Activated CD4-positive, CD25-positive, alpha-beta regulatory T cell treated with anti-CD3 and anti-CD28 coated beads, Interleukin-2, amount 50 U/mL, for 24 hours (primary cell): ENCODE data around the gene CCNY.
A peak's percentile ranks its signal among the peaks of the same experiment; 100 is the strongest.
"Not testable (repeated sequence)": the region's sequence is repeated elsewhere in the genome, so short reads cannot be mapped to it uniquely, and the experiment has no call there.

ENCODE experiments used
- ATAC-seq, 2 donors: fragments of 150-1000 bp; cut with Tn5 transposase; one replicate each; pipeline ENCODE4 v1.10.0; 2021; ENCODE audit warnings: mild to moderate bottlenecking in 1 of 2, moderate library complexity in 1 of 2

The CCNY gene

DNA sequence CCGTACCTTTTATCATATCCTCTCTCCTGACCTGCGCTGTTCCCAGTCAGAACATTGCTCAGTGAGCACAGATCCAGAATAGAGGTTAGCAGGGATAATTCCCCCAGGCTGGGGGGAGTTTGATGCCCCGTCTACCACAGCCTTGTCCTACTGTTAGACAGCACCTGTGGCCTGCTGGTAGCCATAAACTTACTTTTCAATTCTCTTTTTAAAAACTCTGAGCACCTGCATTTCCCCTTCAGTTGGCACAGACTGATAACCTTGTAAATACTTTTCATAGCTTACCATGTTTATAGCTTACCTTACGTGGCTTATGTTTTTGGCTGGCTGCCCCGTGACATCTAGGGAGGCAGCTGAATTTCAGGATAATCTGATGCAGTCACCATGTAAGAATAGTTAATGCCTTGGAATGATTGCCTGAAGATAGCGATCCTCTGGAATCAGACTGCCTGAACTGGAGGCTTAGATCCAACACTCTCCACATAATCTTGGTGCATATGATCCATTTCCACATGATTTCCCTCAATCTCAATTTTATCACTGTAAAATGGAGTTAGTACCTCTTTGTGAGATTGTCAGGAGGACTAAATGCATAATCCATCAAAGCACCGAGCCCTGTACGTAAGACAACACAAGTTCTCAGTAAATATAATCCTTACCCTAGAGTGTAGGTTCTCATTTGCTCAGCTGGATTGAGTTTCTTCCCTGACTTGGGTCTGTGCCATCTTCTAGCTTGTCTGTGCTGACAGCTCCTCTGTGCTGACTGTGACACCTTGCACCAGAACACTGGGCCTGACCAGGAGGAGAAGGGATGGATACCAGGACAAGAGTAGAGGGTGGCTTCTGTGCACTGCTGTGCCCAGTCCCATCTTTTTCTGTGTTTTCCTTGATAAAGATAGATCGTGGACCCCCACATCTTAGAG, 157.1 kb downstream of the CCNY start:
- ATAC-seq, result no peak

DNA sequence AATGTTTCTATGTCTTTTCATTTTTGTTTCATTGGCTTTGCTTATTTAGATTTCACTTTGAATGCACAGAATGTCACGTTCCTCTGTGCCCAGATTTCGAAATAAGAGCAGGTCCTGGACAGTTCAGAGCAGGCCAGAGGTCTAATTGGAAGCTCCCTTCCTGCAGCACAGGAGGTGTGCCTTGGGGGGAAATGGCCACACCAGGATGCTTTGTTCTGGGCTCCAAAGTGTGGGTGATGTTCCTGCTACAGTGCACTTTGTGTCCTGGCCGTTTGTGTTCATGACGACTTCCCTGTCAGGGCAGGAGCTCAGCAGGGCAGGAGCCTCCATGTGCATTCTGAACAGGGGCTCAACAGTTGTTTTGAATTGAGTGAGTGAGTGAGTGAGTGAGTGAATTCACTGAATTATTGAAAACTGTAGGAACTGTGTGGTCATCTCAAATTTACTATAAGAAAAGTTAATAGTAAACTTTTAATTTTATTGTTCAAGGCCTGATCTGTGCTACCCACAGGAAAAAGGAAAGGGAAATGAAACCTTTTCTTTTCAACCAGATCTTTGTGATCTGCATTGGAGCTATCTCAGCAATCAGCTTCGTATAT, 159.3 kb downstream of the CCNY start:
- ATAC-seq, result no peak

DNA sequence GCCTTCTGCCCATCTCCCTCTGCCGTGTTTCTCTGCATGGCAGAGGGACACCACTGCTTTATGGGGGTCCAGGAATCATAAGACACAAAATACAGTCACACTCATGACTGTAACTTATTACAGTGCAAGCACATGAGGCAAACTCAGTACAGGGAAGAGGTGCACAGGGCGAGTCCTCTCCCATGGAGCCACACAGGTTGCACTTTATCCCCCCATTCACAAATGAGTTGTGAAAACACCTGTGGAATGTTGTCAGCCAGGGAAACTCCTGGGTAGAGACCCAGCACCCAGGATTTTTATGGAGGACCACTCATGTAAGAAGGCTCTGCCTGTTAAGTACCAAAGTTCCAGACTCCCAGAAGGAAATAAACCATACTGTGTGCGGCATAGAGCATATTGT, 161.6 kb downstream of the CCNY start:
- ATAC-seq, result no peak

DNA sequence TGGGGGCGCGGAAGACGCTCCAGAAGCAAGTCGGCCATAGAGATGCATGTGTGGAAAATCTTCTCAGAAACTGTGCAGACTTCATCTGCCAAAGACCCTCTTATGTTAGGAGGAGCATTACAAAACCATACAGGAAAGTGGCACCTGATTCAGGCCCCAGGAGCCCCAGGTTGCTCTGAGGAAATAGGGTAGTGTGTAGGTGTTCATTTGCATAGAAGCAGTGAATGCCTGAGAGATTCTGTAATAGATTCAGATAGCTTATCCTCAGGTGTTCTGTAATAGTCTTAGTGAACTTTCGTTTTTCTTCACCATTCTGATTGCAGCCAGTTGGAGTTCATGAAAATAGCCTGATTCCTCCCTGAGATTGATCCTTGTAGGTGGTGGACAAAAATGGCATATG, 162.4 kb downstream of the CCNY start:
- ATAC-seq, result no peak

DNA sequence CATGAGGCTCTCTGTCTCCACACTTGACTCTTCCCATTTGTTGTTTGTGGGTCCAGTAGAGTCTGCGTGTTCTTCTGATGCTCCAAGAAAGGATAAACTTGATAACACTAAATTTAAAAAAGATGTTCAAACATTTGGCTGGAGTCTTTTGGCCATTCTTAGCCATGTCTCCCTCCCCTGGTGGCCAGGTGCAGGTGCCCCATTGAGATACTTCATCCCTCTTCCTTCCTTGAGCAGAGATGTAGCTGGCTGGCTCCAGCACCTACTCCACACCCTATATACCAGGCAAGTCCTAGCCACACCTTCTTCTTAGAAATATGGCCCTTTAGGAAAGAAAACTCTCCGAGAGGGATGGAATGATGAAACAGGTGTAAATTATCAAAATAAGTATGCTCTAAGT, 165.6 kb downstream of the CCNY start:
- no peak for ATAC-seq

DNA sequence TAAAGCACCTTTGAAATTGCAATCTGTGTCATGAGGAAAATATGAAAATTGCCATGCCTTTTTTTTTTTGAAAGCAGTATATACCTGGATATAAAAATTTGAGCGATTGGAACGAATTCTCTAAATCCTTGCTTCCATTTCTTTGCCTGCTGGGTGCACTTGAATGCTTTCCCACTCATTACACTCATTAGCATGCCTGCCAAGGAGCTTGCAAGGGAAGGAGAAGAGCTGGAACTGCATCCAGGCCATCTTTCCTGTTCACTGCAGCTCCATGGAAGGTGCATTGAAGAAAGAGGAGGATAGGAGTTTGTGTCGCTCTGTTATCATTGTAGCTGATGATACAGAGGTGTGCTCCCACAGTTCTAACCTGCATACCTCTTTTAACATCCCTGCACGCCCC, 166.4 kb downstream of the CCNY start:
- ATAC-seq, result no peak

DNA sequence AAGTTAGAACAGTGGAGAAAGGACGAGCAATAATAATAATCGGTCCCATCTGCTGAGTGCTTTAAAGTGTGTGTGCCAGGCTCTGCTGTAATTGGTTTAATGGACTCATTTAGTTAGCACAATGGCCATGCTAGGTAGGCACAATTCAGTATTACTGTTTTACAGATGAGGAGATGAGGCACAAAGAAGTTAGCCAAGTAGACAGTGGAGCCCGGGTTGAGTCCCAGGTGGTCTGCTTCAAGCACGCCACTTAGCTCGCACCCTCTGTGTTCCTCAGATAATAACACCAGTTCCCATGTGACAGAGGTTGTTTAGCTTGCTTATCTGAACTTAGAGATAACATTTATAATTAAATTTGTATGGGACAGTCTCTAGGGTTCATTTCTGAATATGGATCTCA, 167.3 kb downstream of the CCNY start:
- no peak for ATAC-seq

DNA sequence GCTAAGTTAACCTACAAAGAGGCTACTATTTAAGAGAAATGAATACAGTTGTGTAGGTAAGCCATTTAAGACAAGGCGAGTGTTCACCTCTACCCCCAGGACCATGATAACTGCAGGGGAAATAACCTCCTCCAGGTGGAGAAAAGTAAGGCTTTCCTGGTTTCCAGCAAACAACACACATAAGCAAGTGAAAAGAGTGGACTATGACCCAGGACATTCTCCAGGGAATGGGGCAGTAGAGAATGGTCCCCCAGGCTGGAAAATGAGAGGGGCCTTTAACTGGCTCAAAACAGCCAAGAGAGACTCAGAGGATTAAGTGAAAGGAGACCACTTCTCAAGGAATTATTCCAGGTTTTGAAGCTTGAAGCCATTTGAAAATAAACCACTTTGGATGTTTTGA, 167.8 kb downstream of the CCNY start:
- ATAC-seq, result no peak

DNA sequence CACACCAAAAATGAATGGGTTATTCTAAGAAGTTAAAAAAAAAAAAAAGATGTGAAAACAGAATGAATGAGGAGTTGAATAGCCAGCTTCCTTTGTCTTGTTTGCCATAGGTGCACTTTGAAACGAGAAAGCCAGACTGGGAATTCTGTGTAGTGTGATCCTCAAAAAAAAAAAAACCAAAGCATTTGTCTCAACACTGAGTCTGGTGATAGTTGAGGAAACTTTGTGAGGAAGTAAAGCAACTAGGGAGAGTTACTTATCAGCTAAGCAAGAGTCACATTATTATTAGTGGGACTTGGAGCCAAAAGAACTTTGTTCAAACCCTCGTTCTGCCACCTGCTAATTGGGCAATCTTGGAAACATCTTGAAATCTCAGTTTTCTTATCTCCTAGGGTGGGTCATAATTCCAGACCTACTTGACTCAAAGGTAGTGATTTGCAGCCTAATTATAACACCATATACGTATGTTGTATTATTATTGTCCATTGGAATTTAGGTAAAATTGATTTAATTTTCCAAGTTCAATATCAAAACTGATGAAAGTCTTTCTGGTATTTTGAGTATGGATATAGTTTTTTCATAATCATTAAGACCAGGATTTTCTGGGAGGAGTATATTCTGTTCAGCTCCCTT, 169.0 kb downstream of the CCNY start:
- no peak for ATAC-seq

DNA sequence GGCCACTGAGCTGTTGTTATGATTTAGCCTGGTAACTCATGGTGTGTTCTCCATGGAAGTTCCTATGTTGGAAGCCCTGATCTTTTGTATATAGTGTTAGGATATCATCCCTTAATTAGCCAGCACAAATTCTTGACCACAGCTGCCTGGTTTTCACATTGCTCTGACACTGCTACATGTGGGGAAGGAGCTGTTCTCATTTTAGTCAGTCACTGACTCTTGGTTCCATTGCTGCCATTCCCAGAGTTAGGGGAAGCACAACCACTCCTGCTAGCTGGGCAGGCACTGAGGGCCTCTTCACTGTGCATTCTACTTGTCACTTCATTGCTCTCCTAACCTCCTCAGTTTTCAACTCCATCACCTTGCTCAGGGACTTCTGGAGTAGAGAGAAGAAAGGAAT, 170.4 kb downstream of the CCNY start:
- ATAC-seq, result no peak

DNA sequence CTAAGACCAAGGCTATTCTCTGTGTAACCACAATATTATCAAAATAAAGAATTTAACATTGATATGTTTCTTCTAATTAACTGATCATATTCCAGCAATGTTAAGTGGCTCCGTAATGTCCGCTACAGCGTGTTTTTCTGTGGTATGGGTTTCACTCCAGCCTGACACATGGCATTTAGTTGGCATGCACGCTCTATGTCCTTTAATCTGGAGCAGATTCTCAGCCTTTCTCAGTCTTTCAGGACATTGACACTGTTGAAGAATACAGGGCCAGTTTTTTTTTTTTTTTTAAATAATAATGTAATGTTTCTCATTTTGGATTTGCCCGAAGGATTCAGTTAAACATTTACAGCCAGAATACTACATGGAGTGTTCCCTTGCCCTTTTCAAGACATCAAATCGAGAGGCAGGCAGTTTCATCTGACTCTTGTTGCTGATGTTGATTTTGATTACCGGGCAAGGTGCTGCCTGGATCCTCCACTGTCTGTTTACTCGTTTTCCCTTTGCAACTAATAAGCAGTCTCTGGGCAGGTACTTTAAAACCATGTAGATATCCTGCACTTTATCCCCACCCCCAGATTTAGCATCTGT, 171.3 kb downstream of the CCNY start:
- no peak for ATAC-seq

DNA sequence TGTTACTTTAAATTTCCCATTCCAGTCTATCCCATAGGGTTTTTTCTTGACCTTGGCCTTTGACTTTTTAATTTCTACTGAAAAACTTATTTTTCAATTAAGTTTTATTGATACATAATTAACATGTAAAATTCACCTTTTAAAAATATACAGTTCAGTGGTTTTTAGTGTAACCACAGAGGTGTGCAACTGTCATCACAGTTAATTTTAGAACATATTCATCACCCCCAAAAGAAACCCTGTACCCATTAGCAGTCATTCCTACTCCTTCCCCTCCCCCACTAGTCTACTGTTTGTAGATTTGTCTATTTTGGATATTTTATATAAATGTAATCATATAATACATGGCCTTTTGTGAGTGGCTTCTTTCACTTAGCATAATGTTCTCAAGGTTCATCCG, 172.3 kb downstream of the CCNY start:
- ATAC-seq, result no peak

DNA sequence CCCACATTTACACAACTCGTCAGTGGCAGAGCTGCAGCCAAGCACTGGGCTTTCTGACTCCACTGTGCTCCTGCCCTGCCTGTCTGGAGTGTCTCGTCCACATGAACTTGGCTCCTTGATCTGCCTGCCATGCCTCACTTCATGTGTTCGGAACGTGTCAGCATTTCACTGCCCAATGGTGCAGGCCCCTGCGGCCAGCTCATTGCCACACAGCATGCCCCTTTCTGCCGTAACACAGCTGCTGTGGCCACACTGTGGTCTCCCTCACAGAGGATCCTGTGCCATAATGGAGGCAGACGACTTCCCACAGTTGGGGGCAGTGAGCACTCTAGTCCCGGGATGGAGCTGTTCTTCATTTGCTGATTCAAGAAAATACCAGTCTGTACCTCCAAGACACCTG, 174.6 kb downstream of the CCNY start:
- ATAC-seq, result no peak

DNA sequence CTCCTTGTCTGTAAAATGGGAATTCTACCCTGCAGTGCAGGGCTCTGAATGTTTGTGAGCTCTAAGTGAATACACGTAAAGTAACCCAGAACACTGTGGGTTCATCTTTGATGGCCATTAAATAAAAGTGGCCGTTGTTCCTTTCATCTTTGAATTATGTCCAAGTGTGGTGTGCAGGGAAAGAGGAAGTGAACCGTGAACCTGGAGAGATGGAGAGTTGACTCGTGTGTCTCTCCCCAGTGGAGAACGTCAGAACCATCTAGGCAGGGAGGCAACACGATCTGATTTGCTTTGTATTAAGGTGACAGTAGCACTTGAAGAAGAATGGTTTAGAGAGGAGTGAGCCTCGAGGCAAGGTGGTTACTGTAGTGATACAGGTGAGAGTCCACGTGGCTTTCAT, 175.3 kb downstream of the CCNY start:
- ATAC-seq, result no peak

DNA sequence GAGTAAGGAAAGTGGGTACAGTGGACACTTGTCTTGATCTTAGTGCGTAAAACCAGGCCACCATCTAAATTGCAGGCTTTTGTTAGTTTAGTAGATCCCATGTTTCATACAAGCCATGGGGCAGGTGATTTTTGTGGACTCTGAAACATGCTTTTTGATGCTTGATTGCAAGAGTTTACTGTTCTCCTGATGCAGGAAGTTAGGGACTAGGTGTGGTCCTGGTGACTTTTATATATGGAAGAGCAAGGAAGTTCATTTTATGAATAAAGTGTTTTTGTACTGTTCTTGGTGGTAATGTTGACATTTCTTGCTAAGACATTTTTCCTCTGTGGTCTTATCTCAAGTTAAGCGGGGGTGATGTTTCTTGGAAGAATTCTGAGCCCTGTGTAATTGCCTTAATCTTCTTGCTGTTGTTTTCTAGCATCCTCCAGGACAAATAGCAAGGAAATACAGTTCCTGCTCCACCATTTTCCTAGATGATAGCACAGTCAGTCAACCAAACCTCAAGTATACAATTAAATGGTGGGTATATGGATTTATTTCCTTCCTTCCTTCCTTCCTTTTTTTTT, 179.9 kb downstream of the CCNY start:
- no peak for ATAC-seq

DNA sequence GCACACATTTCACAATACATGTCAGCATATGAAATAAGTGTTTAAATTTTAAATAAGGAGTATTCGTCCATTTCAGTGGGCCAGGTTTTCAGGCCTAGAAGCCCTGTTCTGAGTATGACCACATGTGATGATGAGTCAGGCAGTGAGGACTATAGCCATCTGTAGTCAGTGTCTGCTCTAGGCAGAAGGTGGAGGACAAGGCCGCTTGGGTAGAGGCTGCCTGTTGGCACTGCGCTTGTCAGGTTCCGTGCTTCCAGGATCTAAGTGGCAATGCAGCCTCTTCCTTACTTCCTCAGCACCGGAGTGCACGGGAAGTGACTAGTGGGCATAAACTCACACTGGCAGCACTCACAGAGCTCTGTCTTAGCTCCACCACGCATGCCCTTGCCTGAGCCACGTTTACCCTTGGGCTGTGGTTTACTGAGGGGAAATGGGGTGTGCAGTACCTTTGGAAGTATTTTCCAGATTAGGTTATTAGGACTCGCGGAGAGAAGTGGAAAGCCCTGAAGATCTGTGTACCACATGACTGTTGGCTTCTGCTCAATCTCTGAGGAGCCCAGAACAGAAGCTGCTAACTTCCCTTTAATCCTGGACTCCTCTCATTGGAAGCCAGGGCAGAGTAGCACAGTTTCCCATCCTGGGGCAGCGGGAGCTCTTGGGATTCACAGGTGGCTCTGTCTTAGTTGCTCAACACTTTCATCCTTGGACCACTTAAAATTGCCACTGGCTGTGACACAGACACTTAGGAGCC, 181.3 kb downstream of the CCNY start:
- ATAC-seq, result peak in 1 of 2 donors; percentile 30

DNA sequence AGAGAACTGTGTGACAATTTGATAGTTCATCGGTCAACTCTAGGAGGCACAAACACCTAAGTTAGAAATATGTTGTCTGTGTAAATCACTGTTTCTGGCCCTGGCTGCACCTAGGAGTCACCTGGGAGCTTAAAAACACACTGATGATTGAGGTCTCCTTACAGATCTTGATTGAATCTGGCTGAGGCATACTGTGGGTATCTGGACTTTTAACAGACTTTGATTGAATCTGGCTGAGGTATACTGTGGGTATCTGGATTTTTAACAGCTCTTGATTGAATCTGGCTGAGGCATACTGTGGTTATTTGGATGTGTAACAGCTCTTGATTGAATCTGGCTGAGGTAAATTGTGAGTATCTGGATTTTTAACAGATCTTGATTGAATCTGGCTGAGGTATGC, 181.9 kb downstream of the CCNY start:
- not testable (repeated sequence) for ATAC-seq

DNA sequence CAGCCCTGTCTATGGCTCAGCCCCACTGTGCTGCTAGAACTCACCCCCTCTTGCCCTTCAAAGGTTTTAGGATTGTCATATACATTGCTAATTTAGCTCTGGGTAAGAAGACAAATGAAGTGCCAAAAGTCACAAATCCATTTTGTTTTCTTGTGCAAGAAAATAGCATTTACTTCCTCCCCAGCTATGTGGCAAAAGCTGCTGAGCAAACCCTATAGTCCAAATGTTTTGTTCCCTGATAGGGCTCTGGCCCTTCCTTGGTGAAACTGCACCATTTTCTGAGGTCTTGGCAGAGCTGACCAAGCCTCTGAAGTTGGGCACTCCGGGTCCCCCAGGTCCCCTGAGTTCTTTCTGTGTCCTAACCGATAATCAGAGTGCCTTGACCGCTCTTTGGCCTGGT, 184.7 kb downstream of the CCNY start:
- ATAC-seq, result no peak

DNA sequence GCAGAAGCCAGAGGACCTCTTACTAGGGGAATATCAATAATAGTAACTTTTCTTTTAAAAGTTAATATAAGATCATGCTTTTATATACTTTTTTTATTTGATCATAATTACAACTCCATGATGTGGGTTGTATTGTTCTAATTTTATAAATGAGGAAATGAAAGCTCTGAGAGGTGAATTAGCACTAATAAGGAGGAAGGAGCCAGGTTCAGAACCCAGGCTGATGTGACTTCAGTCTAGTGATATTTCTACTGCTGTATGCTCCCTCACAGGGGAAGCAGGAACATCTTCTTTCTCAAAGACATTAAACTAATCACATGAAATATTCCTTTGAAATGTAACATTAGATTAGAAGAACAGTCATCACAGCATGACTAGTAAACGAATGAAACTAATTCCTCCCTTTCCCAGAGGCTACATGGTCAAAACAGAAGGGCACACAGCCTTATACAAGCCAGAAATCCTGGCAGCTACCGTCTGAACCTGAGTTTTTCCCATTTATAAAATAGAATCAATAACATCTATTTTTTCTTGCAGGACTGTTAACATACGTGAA, 187.4 kb downstream of the CCNY start:
- ATAC-seq, result no peak

DNA sequence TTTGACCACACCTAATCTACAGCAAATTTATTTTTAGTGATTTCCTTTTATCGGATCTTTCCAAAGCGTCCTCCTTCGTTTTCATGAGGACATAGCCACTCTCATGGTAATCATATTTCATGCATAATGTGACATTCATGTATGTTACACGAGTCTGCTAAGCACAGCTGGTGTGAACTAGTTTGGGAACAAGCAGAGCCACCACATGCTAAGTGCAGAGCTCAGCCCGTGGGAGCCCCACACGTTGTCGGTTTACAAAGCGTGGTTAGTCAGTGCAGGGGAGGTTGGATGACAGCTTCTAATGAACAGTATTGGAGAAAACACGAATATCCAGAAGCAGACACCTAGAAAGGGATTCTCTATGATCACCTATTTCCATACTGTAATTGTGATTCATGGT, 190.4 kb downstream of the CCNY start:
- no peak for ATAC-seq

DNA sequence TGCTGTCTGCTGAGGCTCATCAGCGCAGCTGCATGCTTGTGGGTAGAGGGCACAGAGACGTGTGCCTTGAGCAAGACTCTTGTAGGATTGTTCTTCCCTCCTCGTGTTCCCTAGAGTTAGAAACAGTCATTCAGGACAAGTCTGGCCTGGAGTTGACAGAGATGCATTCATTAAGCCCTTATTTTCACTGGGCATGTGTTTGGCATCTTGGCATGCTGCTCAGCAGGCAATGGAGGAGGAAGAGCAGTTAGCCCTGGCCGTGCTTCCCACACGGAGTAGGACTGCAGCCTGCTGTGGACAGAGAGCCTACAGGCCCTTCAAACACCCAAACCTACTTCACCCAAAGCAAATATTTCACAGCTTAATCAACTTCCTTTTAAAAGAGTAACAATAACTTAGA, 195.8 kb downstream of the CCNY start:
- ATAC-seq, result no peak

DNA sequence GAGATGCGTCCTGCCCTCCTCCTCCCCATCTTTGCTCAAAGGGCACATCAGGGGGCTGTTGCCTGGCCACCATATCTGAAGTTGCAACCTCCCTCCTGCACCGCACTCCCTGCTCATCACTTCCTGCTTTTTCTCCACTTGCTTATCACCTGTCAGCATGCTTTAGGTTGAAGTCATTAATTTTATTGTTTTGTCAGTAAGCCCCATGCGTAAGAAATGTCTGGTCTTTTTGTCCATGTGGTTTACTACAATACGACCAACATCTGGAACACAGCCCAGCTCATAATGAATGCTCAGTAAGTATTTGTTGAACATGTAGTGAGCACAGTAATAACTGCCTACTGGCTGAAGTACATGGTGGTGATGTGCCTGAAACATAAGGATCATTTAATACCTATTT, 197.3 kb downstream of the CCNY start:
- no peak for ATAC-seq
